GM23338 (cell line): ENCODE results near the gene CD163L1. TPM values are rescaled to one million over a fixed set of nuclear protein-coding genes. Genes with fewer than 3 reads are reported as not detected.

ENCODE experiments used
- ATAC-seq: fragments of 200-7000 bp; cut with Tn5 transposase; 3 replicates; pipeline ENCODE4 v1.9.1; 2020
- DNase-seq: peaks from one replicate; pipeline ENCODE4 v3.0.0-alpha.2; 2015; ENCODE audit warnings: low spot score
- H2AFZ ChIP-seq: fragments of 200-600 bp; sonication (generic); 2 replicates; pipeline ENCODE4 v1.8.0; 2016; ENCODE audit warnings: antibody characterized with exemption, mild to moderate bottlenecking, moderate library complexity
- H3F3A ChIP-seq: fragments of 200-600 bp; sonication (generic); replicated peaks from 2 replicates; pipeline ENCODE4 v1.8.0; 2017; ENCODE audit warnings: antibody characterized with exemption, mixed run types, low read depth
- H3K27ac ChIP-seq: fragments of 200-600 bp; sonication (generic); 2 replicates; pipeline ENCODE4 v1.6.1; 2016; ENCODE audit warnings: low read depth
- H3K27me3 ChIP-seq: fragments of 200-600 bp; sonication (generic); 2 replicates; pipeline ENCODE4 v1.8.0; 2016; ENCODE audit warnings: mild to moderate bottlenecking, mixed run types, moderate library complexity; ENCODE audit not compliant: insufficient read depth
- H3K36me3 ChIP-seq: fragments of 200-600 bp; sonication (generic); 2 replicates; pipeline ENCODE4 v1.8.0; 2016; ENCODE audit warnings: mild to moderate bottlenecking; ENCODE audit not compliant: insufficient read depth
- H3K4me1 ChIP-seq: fragments of 200-600 bp; sonication (generic); 2 replicates; pipeline ENCODE4 v1.8.0; 2016; ENCODE audit warnings: mild to moderate bottlenecking, moderate library complexity; ENCODE audit not compliant: insufficient read depth
- H3K4me2 ChIP-seq: fragments of 200-600 bp; sonication (generic); 2 replicates; pipeline ENCODE4 v1.7.1; 2017; ENCODE audit warnings: mixed run types
- H3K4me3 ChIP-seq: fragments of 200-600 bp; sonication (generic); 2 replicates; pipeline ENCODE4 v1.6.1; 2016; ENCODE audit warnings: mixed run types
- H3K79me2 ChIP-seq: fragments of 200-600 bp; sonication (generic); replicated peaks from 2 replicates; pipeline ENCODE4 v1.8.0; 2017; ENCODE audit warnings: mild to moderate bottlenecking; ENCODE audit not compliant: insufficient read depth
- H3K9me2 ChIP-seq: fragments of 200-600 bp; sonication (generic); 2 replicates; pipeline ENCODE4 v1.8.0; 2017; ENCODE audit not compliant: insufficient read depth
- H4K20me1 ChIP-seq: fragments of 200-600 bp; sonication (generic); replicated peaks from 2 replicates; pipeline ENCODE4 v1.8.0; 2017; ENCODE audit warnings: mild to moderate bottlenecking; ENCODE audit not compliant: insufficient read depth
- H3K27ac Mint-ChIP-seq: 2 replicates; pipeline ENCODE4 v1.8.0; 2020; ENCODE audit warnings: inconsistent platforms, mild to moderate bottlenecking, moderate library complexity, mixed read lengths
- H3K27me3 Mint-ChIP-seq: 3 replicates; pipeline ENCODE4 v1.8.0; 2022; ENCODE audit warnings: low read depth, mild to moderate bottlenecking, moderate library complexity, mixed read lengths, inconsistent platforms; ENCODE audit not compliant: insufficient read depth, poor library complexity
- H3K36me3 Mint-ChIP-seq: 3 replicates; pipeline ENCODE4 v1.8.0; 2021; ENCODE audit warnings: low read depth, mild to moderate bottlenecking, inconsistent platforms, moderate library complexity, mixed read lengths
- H3K4me1 Mint-ChIP-seq: 3 replicates; pipeline ENCODE4 v1.8.0; 2020; ENCODE audit warnings: mild to moderate bottlenecking, inconsistent platforms, mixed read lengths
- H3K4me3 Mint-ChIP-seq: 3 replicates; pipeline ENCODE4 v1.8.0; 2021; ENCODE audit warnings: moderate library complexity, mild to moderate bottlenecking, inconsistent platforms, mixed read lengths
- H3K9me3 Mint-ChIP-seq: 3 replicates; pipeline ENCODE4 v1.8.0; 2020; ENCODE audit warnings: moderate library complexity, mild to moderate bottlenecking, inconsistent platforms, mixed read lengths
- CREB1 ChIP-seq: fragments of 250-450 bp; sonication (Bioruptor Pico); IDR thresholded peaks from 2 replicates; pipeline ENCODE4 v1.5.0; 2020; ENCODE audit warnings: low read depth, mild to moderate bottlenecking, moderate library complexity
- CTCF ChIP-seq, 2 experiments: fragments of 200-600 bp in 1 of 2; sonication (generic) in 1 of 2; conservative IDR thresholded peaks; 2 replicates each; pipeline versions ENCODE4 v1.5.1 to v1.6.1; 2016 to 2017; ENCODE audit warnings: antibody characterized with exemption in 2 of 2, low read depth in 2 of 2, mild to moderate bottlenecking in 2 of 2, moderate library complexity in 1 of 2
- EZH2 ChIP-seq: fragments of 200-600 bp; sonication (generic); IDR thresholded peaks from one replicate; pipeline ENCODE4 v1.8.0; 2017; ENCODE audit warnings: antibody characterized with exemption, mild to moderate bottlenecking, low read depth; ENCODE audit not compliant: unreplicated experiment
- EZH2phosphoT487 ChIP-seq: fragments of 200-600 bp; sonication (generic); IDR thresholded peaks from one replicate; pipeline ENCODE4 v1.8.1; 2018; ENCODE audit warnings: antibody characterized with exemption; ENCODE audit not compliant: unreplicated experiment
- JUNB ChIP-seq: IDR thresholded peaks from one replicate; pipeline ENCODE4 v1.6.1; 2016; ENCODE audit warnings: antibody characterized with exemption; ENCODE audit not compliant: unreplicated experiment
- NANOG ChIP-seq: IDR thresholded peaks from 2 replicates; pipeline ENCODE4 v1.6.1; 2016; ENCODE audit warnings: antibody characterized with exemption, borderline replicate concordance
- POLR2AphosphoS5 ChIP-seq: IDR thresholded peaks from 2 replicates; pipeline ENCODE4 v1.6.1; 2016; ENCODE audit warnings: antibody characterized with exemption, low read depth
- STAT1 ChIP-seq: IDR thresholded peaks from one replicate; pipeline ENCODE4 v1.6.1; 2016; ENCODE audit warnings: antibody characterized with exemption; ENCODE audit not compliant: unreplicated experiment
- ZNF114 ChIP-seq: fragments of 250-450 bp; sonication (Bioruptor Pico); IDR thresholded peaks from 2 replicates; pipeline ENCODE4 v1.5.0; 2020; ENCODE audit warnings: mild to moderate bottlenecking, moderate library complexity
- ZNF331 ChIP-seq: fragments of 250-450 bp; sonication (Bioruptor Pico); IDR thresholded peaks from 2 replicates; pipeline ENCODE4 v1.5.0; 2020; ENCODE audit warnings: low read depth, mild to moderate bottlenecking, moderate library complexity
- polyA plus RNA-seq: library from polyadenylated mRNA; unstranded; fragments of >200 nt; fragmentation: Nextera tagmentation; extraction: Ambion mirVana; gene quantifications from 2 replicates; pipeline ENCODE4 v1.2.1, GENCODE V29; 2016
- total RNA-seq: library from RNA; depleted of rRNA; stranded (reverse); fragments of >200 nt; shearing (Covaris generic); gene quantifications from 2 replicates; pipeline ENCODE4 v1.2.3, GENCODE V29; 2014
- TF ChIP-seq, protein P1 (sequence below): fragments of 250-450 bp; sonication (Bioruptor Pico); IDR thresholded peaks from 2 replicates; pipeline ENCODE4 v1.5.0; 2020; ENCODE audit warnings: mild to moderate bottlenecking, moderate library complexity
- TF ChIP-seq, protein P2 (sequence below): IDR thresholded peaks from 2 replicates; pipeline ENCODE4 v1.6.1; 2016; ENCODE audit warnings: antibody characterized with exemption
- TF ChIP-seq, protein P3 (sequence below): IDR thresholded peaks from one replicate; pipeline ENCODE4 v1.6.1; 2018; ENCODE audit warnings: antibody characterized with exemption; ENCODE audit not compliant: unreplicated experiment

CD163L1 gene
- total and polyA plus RNA-seq, 2 experiments from 2014 or later: 0.14 to 0.36 TPM

DNA sequence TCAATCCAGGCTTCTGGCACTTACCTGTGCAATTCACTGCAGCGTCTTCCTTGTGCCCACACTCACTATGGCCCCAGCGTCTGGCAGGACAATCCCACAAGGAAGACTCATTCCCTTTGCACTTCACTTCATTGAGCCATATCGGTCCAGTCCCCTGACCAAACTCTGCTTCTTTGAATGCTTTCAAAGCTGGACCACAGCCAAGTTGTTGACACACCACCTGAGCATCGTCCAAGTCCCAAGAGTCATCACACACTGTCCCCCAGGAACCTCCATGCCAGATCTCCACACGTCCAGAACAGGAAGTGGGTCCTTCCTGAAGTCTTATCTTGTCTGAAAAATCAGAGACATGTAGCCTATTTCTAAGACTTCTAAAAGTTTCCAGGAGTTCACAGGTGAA is 39.4 kb upstream of the CD163L1 start:
- no peaks in the 10 kb centered on the region for H4K20me1 ChIP-seq
- no peak overlapping the region for H3K4me2 ChIP-seq
- DNase-seq: no peak

More for the DNA sequence above, 39.4 kb upstream of the CD163L1 start:
- TF ChIP-seq, protein P1, sequence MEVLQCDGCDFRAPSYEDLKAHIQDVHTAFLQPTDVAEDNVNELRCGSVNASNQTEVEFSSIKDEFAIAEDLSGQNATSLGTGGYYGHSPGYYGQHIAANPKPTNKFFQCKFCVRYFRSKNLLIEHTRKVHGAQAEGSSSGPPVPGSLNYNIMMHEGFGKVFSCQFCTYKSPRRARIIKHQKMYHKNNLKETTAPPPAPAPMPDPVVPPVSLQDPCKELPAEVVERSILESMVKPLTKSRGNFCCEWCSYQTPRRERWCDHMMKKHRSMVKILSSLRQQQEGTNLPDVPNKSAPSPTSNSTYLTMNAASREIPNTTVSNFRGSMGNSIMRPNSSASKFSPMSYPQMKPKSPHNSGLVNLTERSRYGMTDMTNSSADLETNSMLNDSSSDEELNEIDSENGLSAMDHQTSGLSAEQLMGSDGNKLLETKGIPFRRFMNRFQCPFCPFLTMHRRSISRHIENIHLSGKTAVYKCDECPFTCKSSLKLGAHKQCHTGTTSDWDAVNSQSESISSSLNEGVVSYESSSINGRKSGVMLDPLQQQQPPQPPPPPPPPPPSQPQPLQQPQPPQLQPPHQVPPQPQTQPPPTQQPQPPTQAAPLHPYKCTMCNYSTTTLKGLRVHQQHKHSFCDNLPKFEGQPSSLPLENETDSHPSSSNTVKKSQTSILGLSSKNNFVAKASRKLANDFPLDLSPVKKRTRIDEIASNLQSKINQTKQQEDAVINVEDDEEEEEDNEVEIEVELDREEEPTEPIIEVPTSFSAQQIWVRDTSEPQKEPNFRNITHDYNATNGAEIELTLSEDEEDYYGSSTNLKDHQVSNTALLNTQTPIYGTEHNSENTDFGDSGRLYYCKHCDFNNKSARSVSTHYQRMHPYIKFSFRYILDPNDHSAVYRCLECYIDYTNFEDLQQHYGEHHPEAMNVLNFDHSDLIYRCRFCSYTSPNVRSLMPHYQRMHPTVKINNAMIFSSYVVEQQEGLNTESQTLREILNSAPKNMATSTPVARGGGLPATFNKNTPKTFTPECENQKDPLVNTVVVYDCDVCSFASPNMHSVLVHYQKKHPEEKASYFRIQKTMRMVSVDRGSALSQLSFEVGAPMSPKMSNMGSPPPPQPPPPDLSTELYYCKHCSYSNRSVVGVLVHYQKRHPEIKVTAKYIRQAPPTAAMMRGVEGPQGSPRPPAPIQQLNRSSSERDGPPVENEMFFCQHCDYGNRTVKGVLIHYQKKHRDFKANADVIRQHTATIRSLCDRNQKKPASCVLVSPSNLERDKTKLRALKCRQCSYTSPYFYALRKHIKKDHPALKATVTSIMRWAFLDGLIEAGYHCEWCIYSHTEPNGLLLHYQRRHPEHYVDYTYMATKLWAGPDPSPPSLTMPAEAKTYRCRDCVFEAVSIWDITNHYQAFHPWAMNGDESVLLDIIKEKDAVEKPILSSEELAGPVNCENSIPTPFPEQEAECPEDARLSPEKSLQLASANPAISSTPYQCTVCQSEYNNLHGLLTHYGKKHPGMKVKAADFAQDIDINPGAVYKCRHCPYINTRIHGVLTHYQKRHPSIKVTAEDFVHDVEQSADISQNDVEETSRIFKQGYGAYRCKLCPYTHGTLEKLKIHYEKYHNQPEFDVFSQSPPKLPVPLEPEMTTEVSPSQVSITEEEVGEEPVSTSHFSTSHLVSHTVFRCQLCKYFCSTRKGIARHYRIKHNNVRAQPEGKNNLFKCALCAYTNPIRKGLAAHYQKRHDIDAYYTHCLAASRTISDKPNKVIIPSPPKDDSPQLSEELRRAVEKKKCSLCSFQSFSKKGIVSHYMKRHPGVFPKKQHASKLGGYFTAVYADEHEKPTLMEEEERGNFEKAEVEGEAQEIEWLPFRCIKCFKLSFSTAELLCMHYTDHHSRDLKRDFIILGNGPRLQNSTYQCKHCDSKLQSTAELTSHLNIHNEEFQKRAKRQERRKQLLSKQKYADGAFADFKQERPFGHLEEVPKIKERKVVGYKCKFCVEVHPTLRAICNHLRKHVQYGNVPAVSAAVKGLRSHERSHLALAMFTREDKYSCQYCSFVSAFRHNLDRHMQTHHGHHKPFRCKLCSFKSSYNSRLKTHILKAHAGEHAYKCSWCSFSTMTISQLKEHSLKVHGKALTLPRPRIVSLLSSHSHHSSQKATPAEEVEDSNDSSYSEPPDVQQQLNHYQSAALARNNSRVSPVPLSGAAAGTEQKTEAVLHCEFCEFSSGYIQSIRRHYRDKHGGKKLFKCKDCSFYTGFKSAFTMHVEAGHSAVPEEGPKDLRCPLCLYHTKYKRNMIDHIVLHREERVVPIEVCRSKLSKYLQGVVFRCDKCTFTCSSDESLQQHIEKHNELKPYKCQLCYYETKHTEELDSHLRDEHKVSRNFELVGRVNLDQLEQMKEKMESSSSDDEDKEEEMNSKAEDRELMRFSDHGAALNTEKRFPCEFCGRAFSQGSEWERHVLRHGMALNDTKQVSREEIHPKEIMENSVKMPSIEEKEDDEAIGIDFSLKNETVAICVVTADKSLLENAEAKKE (CRISPR knock-in tag): no peak
- TF ChIP-seq NANOG (no peak), EZH2 (no peak), ZNF114 (CRISPR knock-in tag) (no peak), JUNB (no peak), CREB1 (CRISPR knock-in tag) (no peak), STAT1 (no peak), POLR2AphosphoS5 (no peak), CTCF (conservative IDR thresholded peaks at IDR 0.05; ENCODE audit: low read depth in 2 of 2) (no peak), ZNF331 (CRISPR knock-in tag) (no peak), EZH2phosphoT487 (no peak)
- TF ChIP-seq, protein P2, sequence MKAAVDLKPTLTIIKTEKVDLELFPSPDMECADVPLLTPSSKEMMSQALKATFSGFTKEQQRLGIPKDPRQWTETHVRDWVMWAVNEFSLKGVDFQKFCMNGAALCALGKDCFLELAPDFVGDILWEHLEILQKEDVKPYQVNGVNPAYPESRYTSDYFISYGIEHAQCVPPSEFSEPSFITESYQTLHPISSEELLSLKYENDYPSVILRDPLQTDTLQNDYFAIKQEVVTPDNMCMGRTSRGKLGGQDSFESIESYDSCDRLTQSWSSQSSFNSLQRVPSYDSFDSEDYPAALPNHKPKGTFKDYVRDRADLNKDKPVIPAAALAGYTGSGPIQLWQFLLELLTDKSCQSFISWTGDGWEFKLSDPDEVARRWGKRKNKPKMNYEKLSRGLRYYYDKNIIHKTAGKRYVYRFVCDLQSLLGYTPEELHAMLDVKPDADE: no peak
- TF ChIP-seq, protein P3, sequence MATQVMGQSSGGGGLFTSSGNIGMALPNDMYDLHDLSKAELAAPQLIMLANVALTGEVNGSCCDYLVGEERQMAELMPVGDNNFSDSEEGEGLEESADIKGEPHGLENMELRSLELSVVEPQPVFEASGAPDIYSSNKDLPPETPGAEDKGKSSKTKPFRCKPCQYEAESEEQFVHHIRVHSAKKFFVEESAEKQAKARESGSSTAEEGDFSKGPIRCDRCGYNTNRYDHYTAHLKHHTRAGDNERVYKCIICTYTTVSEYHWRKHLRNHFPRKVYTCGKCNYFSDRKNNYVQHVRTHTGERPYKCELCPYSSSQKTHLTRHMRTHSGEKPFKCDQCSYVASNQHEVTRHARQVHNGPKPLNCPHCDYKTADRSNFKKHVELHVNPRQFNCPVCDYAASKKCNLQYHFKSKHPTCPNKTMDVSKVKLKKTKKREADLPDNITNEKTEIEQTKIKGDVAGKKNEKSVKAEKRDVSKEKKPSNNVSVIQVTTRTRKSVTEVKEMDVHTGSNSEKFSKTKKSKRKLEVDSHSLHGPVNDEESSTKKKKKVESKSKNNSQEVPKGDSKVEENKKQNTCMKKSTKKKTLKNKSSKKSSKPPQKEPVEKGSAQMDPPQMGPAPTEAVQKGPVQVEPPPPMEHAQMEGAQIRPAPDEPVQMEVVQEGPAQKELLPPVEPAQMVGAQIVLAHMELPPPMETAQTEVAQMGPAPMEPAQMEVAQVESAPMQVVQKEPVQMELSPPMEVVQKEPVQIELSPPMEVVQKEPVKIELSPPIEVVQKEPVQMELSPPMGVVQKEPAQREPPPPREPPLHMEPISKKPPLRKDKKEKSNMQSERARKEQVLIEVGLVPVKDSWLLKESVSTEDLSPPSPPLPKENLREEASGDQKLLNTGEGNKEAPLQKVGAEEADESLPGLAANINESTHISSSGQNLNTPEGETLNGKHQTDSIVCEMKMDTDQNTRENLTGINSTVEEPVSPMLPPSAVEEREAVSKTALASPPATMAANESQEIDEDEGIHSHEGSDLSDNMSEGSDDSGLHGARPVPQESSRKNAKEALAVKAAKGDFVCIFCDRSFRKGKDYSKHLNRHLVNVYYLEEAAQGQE: no peak
- no peak for ATAC-seq
- Histone ChIP-seq H3K79me2 (no peaks in the 10 kb centered on the region), H3K4me1 (no peaks in the 10 kb centered on the region), H3K36me3 (no peaks in the 10 kb centered on the region), H2AFZ (no peak overlapping the region), H3K9me2 (no peaks in the 10 kb centered on the region; the same call in 1 of the 2 replicates), H3F3A (no peaks in the 10 kb centered on the region), H3K27ac (no peak overlapping the region), H3K27me3 (no peaks in the 10 kb centered on the region), H3K4me3 (no peak overlapping the region)
- no peaks in the 10 kb centered on the region for H3K4me1 Mint-ChIP-seq
- no peaks in the 10 kb centered on the region for H3K36me3 Mint-ChIP-seq
- H3K27ac Mint-ChIP-seq: no peak overlapping the region
- no peak overlapping the region for H3K4me3 Mint-ChIP-seq
- no peaks in the 10 kb centered on the region for H3K27me3 Mint-ChIP-seq
- H3K9me3 Mint-ChIP-seq: no peaks in the 10 kb centered on the region
